ENCODE measurements around the gene FAM9C. TPM values are rescaled to one million over a fixed set of nuclear protein-coding genes. Genes with fewer than 3 reads are reported as not detected.

The FAM9C gene
- total and polyA plus RNA-seq, 2 of the 4 experiments (the other 2 are of a cell fraction): not detected

DNA sequence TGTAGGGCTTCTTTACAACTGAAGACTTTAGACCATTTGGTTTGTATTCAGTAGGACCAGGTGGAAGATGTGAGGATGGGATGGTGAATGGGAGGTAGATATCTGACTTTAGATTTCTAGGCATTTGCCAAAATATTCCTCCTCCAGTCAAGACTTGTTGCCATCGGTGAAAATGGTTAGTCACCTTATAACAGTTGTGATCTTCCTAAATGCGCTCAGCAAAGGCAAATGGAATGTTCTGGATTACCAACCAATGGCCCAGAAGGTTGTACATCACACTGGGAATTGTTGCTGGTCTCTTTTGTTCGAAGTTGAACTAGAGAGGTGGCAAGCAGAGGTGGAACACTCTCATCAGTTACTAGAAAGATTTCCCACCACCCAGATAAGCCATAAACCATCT is 35.6 kb downstream of the FAM9C start:
- in situ Hi-C loops (cut with MboI; ENCODE audit: low sequenced_read_pairs): no loop called here

More for the DNA sequence above, 35.6 kb downstream of the FAM9C start:
- no peak for DNase-seq
- no peak overlapping the region for H3K4me2 ChIP-seq (ENCODE audit: low read depth, low read length)
- H4K8ac ChIP-seq (ENCODE audit: low read depth in 2 of 2, low read length in 2 of 2): no peak overlapping the region
- no peak overlapping the region for H3K4me3 ChIP-seq (ENCODE audit: insufficient read depth, low read depth, low read length)
- peak overlapping the region; percentile 39; the same call in 1 of the 2 replicates for H2BK120ac ChIP-seq (ENCODE audit: low read depth, low read length)
- 0 out of 2 replicates have a peak overlapping the region, but pooled peaks have one; percentile 10 for H4K91ac ChIP-seq (ENCODE audit: insufficient read depth, low read depth, low read length)
- no peaks in the 10 kb centered on the region for H3K27me3 ChIP-seq (ENCODE audit: control insufficient read depth, insufficient read depth, low read length)
- peaks cover 7% of the 10 kb centered on the region for H3K4me1 ChIP-seq (ENCODE audit: control insufficient read depth, insufficient read depth, low read length)
- no peaks in the 10 kb centered on the region for H3K36me3 ChIP-seq (ENCODE audit: control insufficient read depth, insufficient read depth, low read length)
- H4K20me1 ChIP-seq (ENCODE audit: insufficient read depth, low read length): no peaks in the 10 kb centered on the region
- dilution Hi-C loops (cut with HindIII; ENCODE audit: low sequenced_read_pairs, unreplicated experiment) (no loop called here), intact Hi-C loops (cut with micrococcal nuclease) (no loop called here)
- H3K23ac ChIP-seq (ENCODE audit: low read depth, low read length): 0 out of 2 replicates have a peak overlapping the region, but pooled peaks have one; percentile 16
- H2BK5ac ChIP-seq (ENCODE audit: low read depth, low read length, poor library complexity, severe bottlenecking): peak overlapping the region; percentile 13
- no TSS peak for BruUV-seq (replicated peaks)
- H2BK20ac ChIP-seq (ENCODE audit: low read depth, low read length): peak overlapping the region; percentile 67
- ChIA-PET POLR2A (ENCODE audit: unreplicated experiment) (no interaction called here), CTCF (no interaction called here)
- 0 out of 2 replicates have a peak overlapping the region, but pooled peaks have one; percentile 26 for H3K14ac ChIP-seq (replicated peaks; ENCODE audit: low read depth, low read length)
- peaks cover 3% of the 10 kb centered on the region; the same call in 1 of the 2 replicates for H3K9me1 ChIP-seq (ENCODE audit: insufficient read depth, low read length)
- no peak overlapping the region for H3K27ac ChIP-seq (ENCODE audit: insufficient read depth, low read length)
- H2BK15ac ChIP-seq (ENCODE audit: low read depth, low read length): peak overlapping the region; percentile 74
- peak overlapping the region; percentile 1 for H3K4ac ChIP-seq (ENCODE audit: low read depth, low read length)
- H2AK5ac ChIP-seq (ENCODE audit: low read depth, low read length): 0 out of 2 replicates have a peak overlapping the region, but pooled peaks have one; percentile 59
- no peaks in the 10 kb centered on the region for H3K9me3 ChIP-seq (ENCODE audit: control insufficient read depth, insufficient read depth, low read length)
- no peaks in the 10 kb centered on the region for H3K79me1 ChIP-seq (ENCODE audit: low read depth in 1 of 2, low read length in 2 of 2)
- no peak overlapping the region for H3K9ac ChIP-seq (ENCODE audit: low read depth, low read length)
- WGBS, 2 experiments (ENCODE audit: extremely low coverage in 2 of 2, insufficient read length in 1 of 2): no CpG with 5 or more reads among the region's 3 CpGs
- H3K18ac ChIP-seq (ENCODE audit: low read depth, low read length): no peak overlapping the region
- no peak overlapping the region for H2AK9ac ChIP-seq (replicated peaks; ENCODE audit: low read depth, low read length, poor library complexity)
- no peak overlapping the region for H2AFZ ChIP-seq (replicated peaks; ENCODE audit: low read length, poor library complexity)
- no peak overlapping the region for H4K5ac ChIP-seq (ENCODE audit: low read depth, low read length)
- no peak for TF ChIP-seq CEBPB (IDR thresholded peaks at IDR 0.05; ENCODE audit: low read depth, low read length)
- no peak for TF ChIP-seq MXI1 (IDR thresholded peaks at IDR 0.05; ENCODE audit: borderline replicate concordance, low read depth, low read length)
- TF ChIP-seq FOS (IDR thresholded peaks at IDR 0.05; ENCODE audit: low read depth, low read length): no peak
- no peak overlapping the region; the same call in 1 of the 2 replicates for H3K56ac ChIP-seq (ENCODE audit: extremely low read depth, insufficient read depth, low read length)
- ATAC-seq (ENCODE audit: low read depth): no peak
